GM19452 (cell line): ENCODE results near the gene APOA1.
A peak's percentile ranks its signal among the peaks of the same experiment; 100 is the strongest.

ENCODE experiments used
- ATAC-seq: cut with Tn5 transposase; IDR thresholded peaks from one replicate; pipeline ENCODE4 v1.9.1; 2021; ENCODE audit not compliant: unreplicated experiment

APOA1 gene

GRCh38 chr11:116859175-116859574 lies 21.8 kb upstream of the APOA1 start:
- ATAC-seq = no peak

GRCh38 chr11:116857936-116858335 lies 20.5 kb upstream of the APOA1 start:
- ATAC-seq = no peak

- ATAC-seq = no peak
These were observed 19.9 kb upstream of the APOA1 start for GRCh38 chr11:116857316-116857715.

- no peak for ATAC-seq
These were observed 19.0 kb upstream of the APOA1 start for GRCh38 chr11:116856423-116856822.

- ATAC-seq = no peak
These were observed 18.0 kb upstream of the APOA1 start for GRCh38 chr11:116855413-116855812.

- ATAC-seq = peak; percentile 96
These were observed 16.1 kb upstream of the APOA1 start for GRCh38 chr11:116853461-116854073.

GRCh38 chr11:116852261-116853031 lies 15.0 kb upstream of the APOA1 start:
- no peak for ATAC-seq

GRCh38 chr11:116851626-116852025 lies 14.2 kb upstream of the APOA1 start:
- ATAC-seq = no peak

GRCh38 chr11:116849486-116849885 lies 12.1 kb upstream of the APOA1 start:
- ATAC-seq = no peak

GRCh38 chr11:116849060-116849459 lies 11.6 kb upstream of the APOA1 start:
- no peak for ATAC-seq

- no peak for ATAC-seq
These were observed 10.2 kb upstream of the APOA1 start for GRCh38 chr11:116847612-116848011.

GRCh38 chr11:116844722-116845121 lies 7.3 kb upstream of the APOA1 start:
- ATAC-seq = no peak

- no peak for ATAC-seq
These were observed 6.2 kb upstream of the APOA1 start for GRCh38 chr11:116843661-116844060.

- no peak for ATAC-seq
These were observed 5.5 kb upstream of the APOA1 start for GRCh38 chr11:116842909-116843308.

- ATAC-seq = no peak
These were observed 4.7 kb upstream of the APOA1 start for GRCh38 chr11:116842117-116842516.

GRCh38 chr11:116840746-116841296 lies 3.4 kb upstream of the APOA1 start:
- no peak for ATAC-seq

- ATAC-seq = no peak
These were observed 2.9 kb upstream of the APOA1 start for GRCh38 chr11:116840224-116840745.

- no peak for ATAC-seq
These were observed 1.1 kb upstream of the APOA1 start for GRCh38 chr11:116838321-116839084.

GRCh38 chr11:116836632-116836991 lies 810 bp downstream of the APOA1 start:
- no peak for ATAC-seq

GRCh38 chr11:116835791-116836631 lies 1.4 kb downstream of the APOA1 start:
- peak; percentile 76 for ATAC-seq
